HCT116 (cell line): ENCODE results near the gene ATG2B. TPM values are rescaled to one million over a fixed set of nuclear protein-coding genes. Genes with fewer than 3 reads are reported as not detected.

ENCODE experiments used
- ATAC-seq: fragments of 200-7000 bp; cut with Tn5 transposase; 2 replicates; pipeline ENCODE4 v1.9.1; 2020; ENCODE audit warnings: mild to moderate bottlenecking, moderate library complexity
- BruUV-seq: library from RNA; stranded (reverse); fragments of 400-500 nt; replicated peaks from 2 replicates; lab custom pipeline; 2021; lab: Mats Ljungman, UMichigan
- CTCF ChIA-PET: fragments of 300-600 bp; sonication (Branson Sonifier 250); formaldehyde crosslinking; loops from one replicate; lab custom pipeline; 2021; ENCODE audit warnings: antibody characterized with exemption; lab: Charles Lee
- POLR2A ChIA-PET: fragments of 300-600, 350-600 bp; sonication (Branson Sonifier 250); formaldehyde crosslinking; loops from one replicate; lab custom pipeline; 2021; ENCODE audit warnings: antibody characterized with exemption; lab: Charles Lee
- RAD21 ChIA-PET, 2 experiments: fragments of 300-600 bp; sonication (Branson Sonifier 250); formaldehyde crosslinking; loops; one replicate each; lab custom pipeline; 2023; ENCODE audit warnings: low total read pairs in 2 of 2; ENCODE audit not compliant: uncharacterized antibody in 2 of 2, unreplicated experiment in 2 of 2, low non-redundant PET in 1 of 2; lab: Charles Lee
- DNase-seq: peaks from one replicate; pipeline ENCODE4 v3.0.0-alpha.2; 2010; ENCODE audit warnings: low read depth, low spot score
- H2AFZ ChIP-seq: fragments of 200-600 bp; shearing (Covaris generic), sonication (generic); 2 replicates; pipeline ENCODE4 v1.6.1; 2017; ENCODE audit warnings: low read depth, mixed run types, mixed read lengths, antibody characterized with exemption, low read length; ENCODE audit not compliant: poor library complexity, severe bottlenecking
- H3K27ac ChIP-seq: 2 replicates; pipeline ENCODE4 v1.5.1; 2012; ENCODE audit warnings: low read depth, low read length
- H3K27me3 ChIP-seq: fragments of 200-600 bp; sonication (generic); 2 replicates; pipeline ENCODE4 v1.6.1; 2016; ENCODE audit warnings: mixed run types, low read length, mixed read lengths; ENCODE audit not compliant: insufficient read depth
- H3K36me3 ChIP-seq, 2 experiments: fragments of 200-500 bp in 1 of 2; fragments of 200-600 bp in 1 of 2; sonication (Bioruptor generic) in 1 of 2; sonication (generic) in 1 of 2; 2 replicates each; pipeline versions ENCODE4 v1.5.1 to v1.6.1; 2014 to 2016; ENCODE audit warnings: low read length in 2 of 2, inconsistent platforms in 1 of 2, mixed read lengths in 1 of 2, mixed run types in 1 of 2; ENCODE audit not compliant: insufficient read depth in 2 of 2, control insufficient read depth in 1 of 2
- H3K4me1 ChIP-seq, 2 experiments: fragments of 200-600 bp in 1 of 2; sonication (generic) in 1 of 2; 2 replicates each; pipeline versions ENCODE4 v1.5.1 to v1.6.1; 2012 to 2017; ENCODE audit warnings: low read length in 2 of 2, inconsistent platforms in 1 of 2, mild to moderate bottlenecking in 1 of 2, mixed read lengths in 1 of 2, mixed run types in 1 of 2, moderate library complexity in 1 of 2; ENCODE audit not compliant: insufficient read depth in 2 of 2, control insufficient read depth in 1 of 2
- H3K4me2 ChIP-seq: fragments of 200-600 bp; sonication (generic); 2 replicates; pipeline ENCODE4 v1.6.1; 2017; ENCODE audit warnings: mixed run types, low read length, mixed read lengths
- H3K4me3 ChIP-seq, 2 experiments: fragments of 200-600 bp in 1 of 2; sonication (generic) in 1 of 2; replicated peaks in 1 of 2; 2 replicates each; pipeline ENCODE4 v1.5.1; 2011 to 2016; ENCODE audit warnings: low read length in 2 of 2, control low read depth in 1 of 2, low read depth in 1 of 2, mild to moderate bottlenecking in 1 of 2, mixed read lengths in 1 of 2, mixed run types in 1 of 2
- H3K79me2 ChIP-seq: fragments of 200-600 bp; sonication (generic); 2 replicates; pipeline ENCODE4 v1.6.1; 2017; ENCODE audit warnings: mild to moderate bottlenecking, mixed run types, low read length, moderate library complexity, mixed read lengths; ENCODE audit not compliant: insufficient read depth
- H3K9ac ChIP-seq: fragments of 200-600 bp; sonication (generic); 2 replicates; pipeline ENCODE4 v1.6.1; 2016; ENCODE audit warnings: low read length, mixed read lengths
- H3K9me2 ChIP-seq: fragments of 200-600 bp; sonication (generic), shearing (Covaris generic); 2 replicates; pipeline ENCODE4 v1.6.1; 2017; ENCODE audit warnings: mixed run types, mild to moderate bottlenecking, moderate library complexity; ENCODE audit not compliant: insufficient read depth
- H3K9me3 ChIP-seq, 2 experiments: fragments of 200-500 bp in 1 of 2; fragments of 200-600 bp in 1 of 2; sonication (Bioruptor generic) in 1 of 2; sonication (generic) in 1 of 2; 2 replicates each; pipeline ENCODE4 v1.6.1; 2014 to 2017; ENCODE audit warnings: low read length in 2 of 2, mixed read lengths in 2 of 2, inconsistent platforms in 1 of 2, low read depth in 1 of 2, mild to moderate bottlenecking in 1 of 2, mixed run types in 1 of 2, moderate library complexity in 1 of 2; ENCODE audit not compliant: control insufficient read depth in 1 of 2, insufficient read depth in 1 of 2
- H4K20me1 ChIP-seq: fragments of 200-600 bp; sonication (generic), shearing (Covaris generic); 2 replicates; pipeline ENCODE4 v1.6.1; 2017; ENCODE audit warnings: mixed run types, mild to moderate bottlenecking, moderate library complexity; ENCODE audit not compliant: insufficient read depth
- CBX3 ChIP-seq: IDR thresholded peaks from 2 replicates; pipeline ENCODE4 v1.6.1; 2012; ENCODE audit warnings: low read depth
- ELF1 ChIP-seq: IDR thresholded peaks from 2 replicates; pipeline ENCODE4 v1.6.1; 2012; ENCODE audit warnings: low read depth, borderline replicate concordance
- FOSL1 ChIP-seq: IDR thresholded peaks from 2 replicates; pipeline ENCODE4 v1.6.1; 2012; ENCODE audit warnings: low read depth
- SIN3A ChIP-seq: IDR thresholded peaks from 2 replicates; pipeline ENCODE4 v1.6.1; 2012; ENCODE audit warnings: low read depth
- SRF ChIP-seq: IDR thresholded peaks from 2 replicates; pipeline ENCODE4 v1.6.1; 2012; ENCODE audit warnings: low read depth
- YY1 ChIP-seq: IDR thresholded peaks from 2 replicates; pipeline ENCODE4 v1.6.1; 2011; ENCODE audit warnings: low read length, low read depth, moderate library complexity, mild to moderate bottlenecking; ENCODE audit not compliant: insufficient replicate concordance; ENCODE audit errors: extremely low read depth
- ZNF274 ChIP-seq: fragments of 200-500 bp; sonication (Bioruptor generic); IDR thresholded peaks from 2 replicates; pipeline ENCODE4 v1.6.1; 2014; ENCODE audit warnings: mild to moderate bottlenecking, low read depth, low read length, inconsistent platforms
- intact Hi-C: fragments of 100-400 bp; cut with micrococcal nuclease; formaldehyde crosslinking; loops from 2 replicates; pipeline ENCODE4 v1.10.0; 2022
- total RNA-seq: library from RNA; stranded (reverse); gene quantifications from one replicate; pipeline ENCODE4 v1.2.1, GENCODE V29; 2021; ENCODE audit not compliant: unreplicated experiment
- TF ChIP-seq, protein P1 (sequence below), 3 experiments: fragments of 200-600 bp in 1 of 3; sonication (generic) in 1 of 3; IDR thresholded peaks in 2 of 3; conservative IDR thresholded peaks in 1 of 3; 2 replicates each; pipeline ENCODE4 v1.5.1; 2012 to 2017; ENCODE audit warnings: low read depth in 2 of 3, low read length in 2 of 3, antibody characterized with exemption in 1 of 3, borderline replicate concordance in 1 of 3, control low read depth in 1 of 3, mild to moderate bottlenecking in 1 of 3, mixed read lengths in 1 of 3, mixed run types in 1 of 3, moderate library complexity in 1 of 3; ENCODE audit not compliant: insufficient read depth in 1 of 3

Gene ATG2B
- total RNA-seq, 1 experiment from 2014 or later: 6.4 TPM

DNA sequence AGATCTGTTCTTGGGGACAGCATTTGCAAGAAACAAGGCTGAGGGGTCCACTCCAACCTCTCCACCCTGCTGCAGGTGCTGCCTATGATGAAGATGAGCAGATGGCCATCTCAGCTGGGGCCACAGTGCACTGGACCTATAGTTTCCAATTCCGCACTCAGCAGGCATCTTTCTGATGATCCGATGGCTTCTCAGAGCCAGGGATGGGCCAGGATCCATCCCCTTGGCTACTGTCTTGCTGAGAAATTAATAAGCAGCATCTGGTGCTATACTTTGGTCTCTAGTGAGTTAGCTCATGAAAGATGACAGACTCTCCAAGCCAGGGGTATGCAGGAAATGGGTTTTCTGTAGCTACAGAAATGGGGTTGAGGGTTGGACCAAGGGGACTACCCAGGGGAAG, 125.5 kb downstream of the ATG2B start:
- no peaks in the 10 kb centered on the region for H3K4me1 ChIP-seq
- no peak overlapping the region for H3K4me3 ChIP-seq
- no peak overlapping the region for H2AFZ ChIP-seq
- TF ChIP-seq, protein P1, sequence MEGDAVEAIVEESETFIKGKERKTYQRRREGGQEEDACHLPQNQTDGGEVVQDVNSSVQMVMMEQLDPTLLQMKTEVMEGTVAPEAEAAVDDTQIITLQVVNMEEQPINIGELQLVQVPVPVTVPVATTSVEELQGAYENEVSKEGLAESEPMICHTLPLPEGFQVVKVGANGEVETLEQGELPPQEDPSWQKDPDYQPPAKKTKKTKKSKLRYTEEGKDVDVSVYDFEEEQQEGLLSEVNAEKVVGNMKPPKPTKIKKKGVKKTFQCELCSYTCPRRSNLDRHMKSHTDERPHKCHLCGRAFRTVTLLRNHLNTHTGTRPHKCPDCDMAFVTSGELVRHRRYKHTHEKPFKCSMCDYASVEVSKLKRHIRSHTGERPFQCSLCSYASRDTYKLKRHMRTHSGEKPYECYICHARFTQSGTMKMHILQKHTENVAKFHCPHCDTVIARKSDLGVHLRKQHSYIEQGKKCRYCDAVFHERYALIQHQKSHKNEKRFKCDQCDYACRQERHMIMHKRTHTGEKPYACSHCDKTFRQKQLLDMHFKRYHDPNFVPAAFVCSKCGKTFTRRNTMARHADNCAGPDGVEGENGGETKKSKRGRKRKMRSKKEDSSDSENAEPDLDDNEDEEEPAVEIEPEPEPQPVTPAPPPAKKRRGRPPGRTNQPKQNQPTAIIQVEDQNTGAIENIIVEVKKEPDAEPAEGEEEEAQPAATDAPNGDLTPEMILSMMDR (IDR thresholded peaks at IDR 0.05 in 2 of 3, conservative IDR thresholded peaks at IDR 0.05 in 1 of 3; ENCODE audit: borderline replicate concordance in 1 of 3, insufficient read depth in 1 of 3, low read depth in 2 of 3, low read length in 2 of 3): no peak
- no peak for TF ChIP-seq CBX3
- no peak for TF ChIP-seq ELF1
- no peak for TF ChIP-seq FOSL1
- TF ChIP-seq, all 23 proteins: peak for 0
- Histone ChIP-seq H3K27ac (no peak overlapping the region), H3K36me3 (no peaks in the 10 kb centered on the region), H3K9ac (no peak overlapping the region), H3K27me3 (no peaks in the 10 kb centered on the region; the same call in 1 of the 2 replicates), H4K20me1 (no peaks in the 10 kb centered on the region), H3K79me2 (no peaks in the 10 kb centered on the region), H3K4me2 (no peak overlapping the region), H3K9me2 (no peaks in the 10 kb centered on the region), H3K9me3 (no peaks in the 10 kb centered on the region)
- no peak for ATAC-seq
- CTCF ChIA-PET: no interaction called here
- intact Hi-C loops: no loop called here
- no peak for DNase-seq
- RAD21 ChIA-PET: no interaction called here
- no TSS peak for BruUV-seq
- POLR2A ChIA-PET: no interaction called here

GRCh38 chr14:96235426-96235825, 127.7 kb downstream of the ATG2B start:
- ChIA-PET RAD21 (no interaction called here), CTCF (no interaction called here), POLR2A (no interaction called here)
- H3K79me2 ChIP-seq: no peaks in the 10 kb centered on the region
- H3K9ac ChIP-seq: no peak overlapping the region
- DNase-seq (no peak), ATAC-seq (no peak)
- no peaks in the 10 kb centered on the region for H3K9me3 ChIP-seq
- intact Hi-C loops: no loop called here
- H3K27me3 ChIP-seq: no peaks in the 10 kb centered on the region; the same call in 1 of the 2 replicates
- no peaks in the 10 kb centered on the region for H4K20me1 ChIP-seq
- no peak overlapping the region for H2AFZ ChIP-seq
- no peaks in the 10 kb centered on the region for H3K36me3 ChIP-seq
- no peak overlapping the region for H3K4me2 ChIP-seq
- H3K9me2 ChIP-seq: no peaks in the 10 kb centered on the region
- no peaks in the 10 kb centered on the region for H3K4me1 ChIP-seq
- H3K4me3 ChIP-seq: no peak overlapping the region
- no peak overlapping the region for H3K27ac ChIP-seq
- TF ChIP-seq YY1 (no peak), SRF (no peak), ZNF274 (no peak), SIN3A (no peak), FOSL1 (no peak)
- no TSS peak for BruUV-seq
